H9 (cell line): ENCODE measurements around the gene IQGAP2. TPM values are rescaled to one million over a fixed set of nuclear protein-coding genes. Genes with fewer than 3 reads are reported as not detected.

Experiments
- DNase-seq: peaks from one replicate; pipeline ENCODE4 v3.0.0-alpha.2; 2017
- H2AFZ ChIP-seq: one replicate; pipeline ENCODE4 v1.6.1; 2013; ENCODE audit warnings: mild to moderate bottlenecking, low read length, control low read depth, moderate library complexity
- H2AK5ac ChIP-seq: 2 replicates; pipeline ENCODE4 v1.6.1; 2013; ENCODE audit warnings: low read length, control low read depth, mixed read lengths; ENCODE audit not compliant: insufficient read length
- H2BK120ac ChIP-seq: one replicate; pipeline ENCODE4 v1.6.1; 2013; ENCODE audit warnings: low read depth, mild to moderate bottlenecking, low read length, control low read depth, inconsistent platforms; ENCODE audit not compliant: poor library complexity, severe bottlenecking
- H2BK12ac ChIP-seq: 2 replicates; pipeline ENCODE4 v1.6.1; 2013; ENCODE audit warnings: low read length, control low read depth, mixed read lengths, low read depth; ENCODE audit not compliant: insufficient read length
- H2BK15ac ChIP-seq: 2 replicates; pipeline ENCODE4 v1.6.1; 2013; ENCODE audit warnings: low read depth, low read length, control low read depth
- H2BK20ac ChIP-seq: one replicate; pipeline ENCODE4 v1.6.1; 2013; ENCODE audit warnings: low read depth, mild to moderate bottlenecking, low read length, control low read depth, inconsistent platforms; ENCODE audit not compliant: poor library complexity, severe bottlenecking
- H2BK5ac ChIP-seq: 2 replicates; pipeline ENCODE4 v1.6.1; 2013; ENCODE audit warnings: low read length, control low read depth, mixed read lengths; ENCODE audit not compliant: insufficient read length
- H3K14ac ChIP-seq: 2 replicates; pipeline ENCODE4 v1.6.1; 2013; ENCODE audit warnings: low read length, control low read depth; ENCODE audit not compliant: insufficient read depth
- H3K18ac ChIP-seq: 2 replicates; pipeline ENCODE4 v1.6.1; 2013; ENCODE audit warnings: low read depth, mild to moderate bottlenecking, mixed read lengths, low read length, control low read depth; ENCODE audit not compliant: insufficient read length
- H3K23ac ChIP-seq: 2 replicates; pipeline ENCODE4 v1.6.1; 2013; ENCODE audit warnings: low read length, control low read depth, mixed read lengths, low read depth; ENCODE audit not compliant: insufficient read length
- H3K23me2 ChIP-seq: 2 replicates; pipeline ENCODE4 v1.6.1; 2013; ENCODE audit warnings: low read depth, mild to moderate bottlenecking, mixed read lengths, low read length, control low read depth; ENCODE audit not compliant: insufficient read length, poor library complexity, severe bottlenecking
- H3K27ac ChIP-seq: 2 replicates; pipeline ENCODE4 v1.5.1; 2013; ENCODE audit warnings: low read length, control low read depth, mixed read lengths, low read depth; ENCODE audit not compliant: insufficient read length
- H3K27me3 ChIP-seq: 2 replicates; pipeline ENCODE4 v1.6.1; 2013; ENCODE audit warnings: low read length, control low read depth, inconsistent platforms; ENCODE audit not compliant: insufficient read depth
- H3K4ac ChIP-seq: 2 replicates; pipeline ENCODE4 v1.6.1; 2013; ENCODE audit warnings: low read depth, mild to moderate bottlenecking, control low read depth, inconsistent platforms, low read length, moderate library complexity
- H3K4me1 ChIP-seq: 2 replicates; pipeline ENCODE4 v1.6.1; 2013; ENCODE audit warnings: low read length, control low read depth, inconsistent platforms; ENCODE audit not compliant: insufficient read depth
- H3K4me2 ChIP-seq: 2 replicates; pipeline ENCODE4 v1.6.1; 2013; ENCODE audit warnings: low read length, control low read depth, mixed read lengths; ENCODE audit not compliant: insufficient read length, insufficient read depth
- H3K56ac ChIP-seq: 2 replicates; pipeline ENCODE4 v1.6.1; 2013; ENCODE audit warnings: low read depth, mild to moderate bottlenecking, mixed read lengths, low read length, control low read depth; ENCODE audit not compliant: insufficient read length
- H3K79me1 ChIP-seq: 2 replicates; pipeline ENCODE4 v1.6.1; 2013; ENCODE audit warnings: low read depth, mild to moderate bottlenecking, moderate library complexity, low read length, control low read depth, inconsistent platforms; ENCODE audit not compliant: insufficient read depth, poor library complexity, severe bottlenecking
- H3K79me2 ChIP-seq: 2 replicates; pipeline ENCODE4 v1.6.1; 2013; ENCODE audit warnings: low read length, control low read depth, inconsistent platforms; ENCODE audit not compliant: insufficient read depth
- H3K9ac ChIP-seq: 2 replicates; pipeline ENCODE4 v1.6.1; 2013; ENCODE audit warnings: low read length, control low read depth, mixed read lengths; ENCODE audit not compliant: insufficient read length; ENCODE audit errors: extremely low read depth
- H3K9me3 ChIP-seq: one replicate; pipeline ENCODE4 v1.6.1; 2013; ENCODE audit warnings: low read depth, low read length, inconsistent platforms; ENCODE audit not compliant: control insufficient read depth
- H3T11ph ChIP-seq: one replicate; pipeline ENCODE4 v1.6.1; 2013; ENCODE audit warnings: mild to moderate bottlenecking, low read length, control low read depth, inconsistent platforms
- H4K20me1 ChIP-seq: one replicate; pipeline ENCODE4 v1.6.1; 2013; ENCODE audit not compliant: control insufficient read depth, insufficient read length, insufficient read depth
- H4K5ac ChIP-seq: 2 replicates; pipeline ENCODE4 v1.6.1; 2013; ENCODE audit warnings: low read depth, mild to moderate bottlenecking, mixed read lengths, low read length, control low read depth; ENCODE audit not compliant: insufficient read length
- H4K8ac ChIP-seq: replicated peaks from 2 replicates; pipeline ENCODE4 v1.6.1; 2013; ENCODE audit warnings: low read length, control low read depth, mixed read lengths, low read depth; ENCODE audit not compliant: insufficient read length
- H4K91ac ChIP-seq: 2 replicates; pipeline ENCODE4 v1.6.1; 2013; ENCODE audit warnings: low read depth, mild to moderate bottlenecking, moderate library complexity, mixed read lengths, low read length, control low read depth; ENCODE audit not compliant: insufficient read length
- H3K27ac Mint-ChIP-seq, 3 experiments: 2 replicates in 2 of 3; 3 replicates in 1 of 3; pipeline ENCODE4 v1.8.0; 2020 to 2021; ENCODE audit warnings: mixed read lengths in 3 of 3, mild to moderate bottlenecking in 1 of 3, moderate library complexity in 1 of 3
- H3K27me3 Mint-ChIP-seq: 2 replicates; pipeline ENCODE4 v1.8.0; 2021; ENCODE audit warnings: low read depth, mild to moderate bottlenecking, moderate library complexity, mixed read lengths
- H3K36me3 Mint-ChIP-seq, 3 experiments: 2 replicates in 2 of 3; 3 replicates in 1 of 3; pipeline ENCODE4 v1.8.0; 2020 to 2021; ENCODE audit warnings: low read depth in 3 of 3, mixed read lengths in 3 of 3; ENCODE audit not compliant: insufficient read depth in 1 of 3
- H3K4me1 Mint-ChIP-seq, 2 experiments: 2 replicates each; pipeline ENCODE4 v1.8.0; 2020; ENCODE audit warnings: mixed read lengths in 2 of 2
- H3K4me3 Mint-ChIP-seq, 2 experiments: 2 replicates in 1 of 2; 3 replicates in 1 of 2; pipeline ENCODE4 v1.8.0; 2020 to 2021; ENCODE audit warnings: mild to moderate bottlenecking in 2 of 2, mixed read lengths in 2 of 2, moderate library complexity in 1 of 2
- H3K9me3 Mint-ChIP-seq, 2 experiments: 2 replicates in 1 of 2; 3 replicates in 1 of 2; pipeline ENCODE4 v1.8.0; 2020; ENCODE audit warnings: mild to moderate bottlenecking in 2 of 2, mixed read lengths in 2 of 2, moderate library complexity in 1 of 2
- WGBS: extraction: QIAGEN DNeasy Blood & Tissue Kit; methylation state at CpG from one replicate; pipeline ENCODE4 v1.1.7; 2013; ENCODE audit warnings: missing lambda C conversion rate, low lambda C conversion rate, mixed read lengths; ENCODE audit not compliant: insufficient read length; ENCODE audit errors: extremely low coverage; 5-methylcytosine and 5-hydroxymethylcytosine counted together
- total RNA-seq: library from RNA; stranded (reverse); gene quantifications from 2 replicates; pipeline ENCODE4 v1.2.1, GENCODE V29; 2021
- TF ChIP-seq, protein P1 (sequence below): fragments of 200-600 bp; sonication (generic); conservative IDR thresholded peaks from 3 replicates; pipeline ENCODE4 v1.8.0; 2021; ENCODE audit warnings: antibody characterized with exemption, mild to moderate bottlenecking

IQGAP2 gene
- total RNA-seq, 1 experiment from 2014 or later, result 22.5 TPM

DNA sequence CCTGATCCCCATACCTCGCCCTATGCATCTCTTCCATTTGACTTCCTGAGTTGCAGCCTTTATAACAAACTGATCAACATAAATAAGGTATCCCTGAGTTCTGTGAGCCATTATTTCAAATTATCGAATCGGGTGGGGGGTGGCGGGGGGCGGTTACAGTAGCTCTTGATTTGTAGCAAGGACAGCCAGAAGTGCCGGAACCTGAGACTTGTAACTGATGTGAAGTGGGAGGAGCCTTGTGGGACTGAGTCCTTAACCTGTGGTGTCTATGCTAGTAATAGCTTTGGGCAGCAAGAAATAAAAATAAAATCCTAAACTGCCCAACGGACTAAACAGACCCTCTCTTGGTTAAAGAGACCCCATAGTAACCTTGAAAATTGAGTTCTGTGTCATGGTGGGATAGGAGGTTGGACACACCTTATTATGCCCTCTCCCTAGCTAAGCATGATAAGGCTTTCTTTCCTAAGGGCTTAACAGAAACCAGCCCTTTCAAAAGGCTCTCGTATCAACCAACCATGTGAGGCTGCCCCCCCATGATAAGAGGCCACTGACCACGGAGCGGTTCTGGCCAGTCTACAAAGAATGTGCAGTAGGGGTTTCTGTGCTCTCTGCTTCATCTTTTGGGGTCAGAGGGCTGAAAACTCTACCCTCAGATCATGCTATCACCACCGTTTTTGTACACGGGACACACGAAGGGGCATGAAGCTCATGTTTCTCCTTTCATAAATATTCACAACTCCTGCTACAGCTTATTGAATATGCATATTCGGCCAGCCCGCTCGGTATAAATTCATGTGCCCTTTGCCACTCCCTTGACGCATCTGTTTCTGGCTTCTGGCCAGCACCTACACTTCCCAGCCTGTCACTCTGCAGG, 39.5 kb upstream of the IQGAP2 start:
- no peak overlapping the region for H3K4me2 ChIP-seq
- no CpG with 5 or more reads among the region's 17 CpGs for WGBS
- no peak overlapping the region for H3T11ph ChIP-seq
- H3K27ac Mint-ChIP-seq, result no peak overlapping the region
- no peak overlapping the region for H3K23ac ChIP-seq
- TF ChIP-seq, protein P1, sequence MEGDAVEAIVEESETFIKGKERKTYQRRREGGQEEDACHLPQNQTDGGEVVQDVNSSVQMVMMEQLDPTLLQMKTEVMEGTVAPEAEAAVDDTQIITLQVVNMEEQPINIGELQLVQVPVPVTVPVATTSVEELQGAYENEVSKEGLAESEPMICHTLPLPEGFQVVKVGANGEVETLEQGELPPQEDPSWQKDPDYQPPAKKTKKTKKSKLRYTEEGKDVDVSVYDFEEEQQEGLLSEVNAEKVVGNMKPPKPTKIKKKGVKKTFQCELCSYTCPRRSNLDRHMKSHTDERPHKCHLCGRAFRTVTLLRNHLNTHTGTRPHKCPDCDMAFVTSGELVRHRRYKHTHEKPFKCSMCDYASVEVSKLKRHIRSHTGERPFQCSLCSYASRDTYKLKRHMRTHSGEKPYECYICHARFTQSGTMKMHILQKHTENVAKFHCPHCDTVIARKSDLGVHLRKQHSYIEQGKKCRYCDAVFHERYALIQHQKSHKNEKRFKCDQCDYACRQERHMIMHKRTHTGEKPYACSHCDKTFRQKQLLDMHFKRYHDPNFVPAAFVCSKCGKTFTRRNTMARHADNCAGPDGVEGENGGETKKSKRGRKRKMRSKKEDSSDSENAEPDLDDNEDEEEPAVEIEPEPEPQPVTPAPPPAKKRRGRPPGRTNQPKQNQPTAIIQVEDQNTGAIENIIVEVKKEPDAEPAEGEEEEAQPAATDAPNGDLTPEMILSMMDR, result no peak
- no peak overlapping the region for H2BK12ac ChIP-seq
- H3K36me3 Mint-ChIP-seq, result no peaks in the 10 kb centered on the region
- no peak overlapping the region for H3K56ac ChIP-seq
- no peak overlapping the region for H4K5ac ChIP-seq
- no peaks in the 10 kb centered on the region; the same call in 1 of the 2 replicates for H3K4me1 ChIP-seq
- H4K8ac ChIP-seq, result no peak overlapping the region
- no peaks in the 10 kb centered on the region for H3K79me1 ChIP-seq
- H3K4ac ChIP-seq, result no peak overlapping the region
- H3K9me3 Mint-ChIP-seq, result no peaks in the 10 kb centered on the region
- H3K27me3 ChIP-seq, result no peaks in the 10 kb centered on the region
- no peak overlapping the region for H2AFZ ChIP-seq
- H2BK15ac ChIP-seq, result no peak overlapping the region
- peaks cover 7 to 8% of the 10 kb centered on the region in 2 experiments for H3K4me1 Mint-ChIP-seq
- H2BK5ac ChIP-seq, result no peak overlapping the region
- no peak overlapping the region for H2BK120ac ChIP-seq
- no peak overlapping the region for H4K91ac ChIP-seq
- H2AK5ac ChIP-seq, result no peak overlapping the region
- H2BK20ac ChIP-seq, result no peak overlapping the region
- no peaks in the 10 kb centered on the region for H3K23me2 ChIP-seq
- H3K14ac ChIP-seq, result no peak overlapping the region
- no peak overlapping the region for H3K18ac ChIP-seq
- H3K27ac ChIP-seq, result no peak overlapping the region
- H3K9me3 ChIP-seq, result no peaks in the 10 kb centered on the region
- no peak for DNase-seq
- no peak overlapping the region for H3K4me3 Mint-ChIP-seq
- H3K79me2 ChIP-seq, result no peaks in the 10 kb centered on the region
- no peaks in the 10 kb centered on the region; the same call in 1 of the 2 replicates for H3K27me3 Mint-ChIP-seq
- no peak overlapping the region for H3K9ac ChIP-seq
- H4K20me1 ChIP-seq, result no peaks in the 10 kb centered on the region
